GM12891 (cell line): ENCODE results near the gene DCTN3.

Experiments used
- DNase-seq: peaks from one replicate; pipeline ENCODE4 v3.0.0; 2011; ENCODE audit warnings: low spot score; ENCODE audit not compliant: insufficient read length
- FAIRE-seq: peaks from 2 replicates; lab custom pipeline; 2011; peaks lifted over from hg19 to GRCh38; lab: Jason Lieb, UNC
- PAX5 ChIP-seq: IDR thresholded peaks from 2 replicates; pipeline ENCODE4 v1.6.1; 2011; ENCODE audit warnings: low read length, moderate library complexity, mild to moderate bottlenecking; ENCODE audit not compliant: insufficient read depth, severe bottlenecking
- POLR2A ChIP-seq: IDR thresholded peaks from 2 replicates; pipeline ENCODE4 v1.6.1; 2011; ENCODE audit warnings: low read depth, low read length, control low read depth
- POLR2AphosphoS5 ChIP-seq: IDR thresholded peaks from 2 replicates; pipeline ENCODE4 v1.6.1; 2011; ENCODE audit warnings: low read depth, low read length, control low read depth
- POU2F2 ChIP-seq: IDR thresholded peaks from 2 replicates; pipeline ENCODE4 v1.6.1; 2011; ENCODE audit warnings: low read depth, mild to moderate bottlenecking, control low read depth, low read length, moderate library complexity
- SPI1 ChIP-seq: IDR thresholded peaks from 2 replicates; pipeline ENCODE4 v1.6.1; 2011; ENCODE audit warnings: low read depth, low read length, control low read depth
- TAF1 ChIP-seq: IDR thresholded peaks from 2 replicates; pipeline ENCODE4 v1.6.1; 2011; ENCODE audit warnings: low read depth, low read length, control low read depth

The DCTN3 gene

GRCh38 chr9:34606905-34607304, 13.4 kb downstream of the DCTN3 start:
- TF ChIP-seq POLR2AphosphoS5 (no peak), POU2F2 (no peak), POLR2A (no peak), SPI1 (no peak), PAX5 (no peak), TAF1 (no peak)
- FAIRE-seq: no peak
- DNase-seq: no peak

- TF ChIP-seq POLR2A: no peak
- no peak for TF ChIP-seq POLR2AphosphoS5
- no peak for TF ChIP-seq PAX5
- TF ChIP-seq POU2F2: no peak
- TF ChIP-seq TAF1: no peak
- no peak for TF ChIP-seq SPI1
- DNase-seq (no peak), FAIRE-seq (no peak)
These were observed 14.1 kb downstream of the DCTN3 start for GRCh38 chr9:34606190-34606589.

GRCh38 chr9:34603610-34604231, 16.6 kb downstream of the DCTN3 start:
- FAIRE-seq (peak; percentile 97), DNase-seq (no peak)
- TF ChIP-seq POLR2AphosphoS5: no peak
- TF ChIP-seq TAF1: no peak
- TF ChIP-seq POLR2A: no peak
- TF ChIP-seq PAX5: no peak
- TF ChIP-seq SPI1: no peak
- no peak for TF ChIP-seq POU2F2

GRCh38 chr9:34601937-34602573, 18.2 kb downstream of the DCTN3 start:
- no peak for FAIRE-seq

GRCh38 chr9:34600908-34601307, 19.4 kb downstream of the DCTN3 start:
- DNase-seq: no peak
- no peak for FAIRE-seq
- no peak for TF ChIP-seq POLR2A
- no peak for TF ChIP-seq SPI1
- no peak for TF ChIP-seq POLR2AphosphoS5
- TF ChIP-seq POU2F2: no peak
- no peak for TF ChIP-seq TAF1
- no peak for TF ChIP-seq PAX5

More at GRCh38 chr9:34601937-34602573, 18.2 kb downstream of the DCTN3 start:
- no peak for DNase-seq
- TF ChIP-seq POLR2A: no peak
- TF ChIP-seq POU2F2: no peak
- no peak for TF ChIP-seq TAF1
- TF ChIP-seq SPI1: no peak
- no peak for TF ChIP-seq POLR2AphosphoS5

- FAIRE-seq: no peak
- TF ChIP-seq PAX5 (no peak), TAF1 (no peak), POU2F2 (no peak), SPI1 (no peak), POLR2A (no peak)
These were observed 20.7 kb downstream of the DCTN3 start for GRCh38 chr9:34599546-34599945.

GRCh38 chr9:34594177-34594576, 26.1 kb downstream of the DCTN3 start:
- TF ChIP-seq POLR2AphosphoS5 (no peak), POU2F2 (no peak), POLR2A (no peak), TAF1 (no peak), SPI1 (no peak), PAX5 (no peak)
- no peak for FAIRE-seq

More at GRCh38 chr9:34599546-34599945, 20.7 kb downstream of the DCTN3 start:
- DNase-seq: no peak

GRCh38 chr9:34592895-34593601, 27.2 kb downstream of the DCTN3 start:
- FAIRE-seq (no peak), DNase-seq (no peak)
- TF ChIP-seq POLR2A (no peak), POU2F2 (no peak), PAX5 (no peak), TAF1 (no peak), SPI1 (no peak), POLR2AphosphoS5 (no peak)

More at GRCh38 chr9:34594177-34594576, 26.1 kb downstream of the DCTN3 start:
- no peak for DNase-seq

GRCh38 chr9:34591917-34592866, 28.1 kb downstream of the DCTN3 start:
- no peak for DNase-seq
- no peak for TF ChIP-seq POLR2A
- FAIRE-seq: no peak
